D721Med (cell line): Measurements from ENCODE around the gene SPX.

Source experiments
- DNase-seq: peaks from one replicate; pipeline ENCODE4 v3.0.0; 2011; ENCODE audit warnings: low spot score; ENCODE audit not compliant: insufficient read length
- FAIRE-seq: peaks from 2 replicates; lab custom pipeline; 2011; peaks lifted over from hg19 to GRCh38; lab: Jason Lieb, UNC
- TF ChIP-seq, protein P1 (sequence below): IDR thresholded peaks from 2 replicates; pipeline ENCODE4 v1.5.1; 2012; ENCODE audit warnings: mild to moderate bottlenecking, control low read depth; ENCODE audit not compliant: insufficient read depth; ENCODE audit errors: missing control alignments

Gene SPX

DNA sequence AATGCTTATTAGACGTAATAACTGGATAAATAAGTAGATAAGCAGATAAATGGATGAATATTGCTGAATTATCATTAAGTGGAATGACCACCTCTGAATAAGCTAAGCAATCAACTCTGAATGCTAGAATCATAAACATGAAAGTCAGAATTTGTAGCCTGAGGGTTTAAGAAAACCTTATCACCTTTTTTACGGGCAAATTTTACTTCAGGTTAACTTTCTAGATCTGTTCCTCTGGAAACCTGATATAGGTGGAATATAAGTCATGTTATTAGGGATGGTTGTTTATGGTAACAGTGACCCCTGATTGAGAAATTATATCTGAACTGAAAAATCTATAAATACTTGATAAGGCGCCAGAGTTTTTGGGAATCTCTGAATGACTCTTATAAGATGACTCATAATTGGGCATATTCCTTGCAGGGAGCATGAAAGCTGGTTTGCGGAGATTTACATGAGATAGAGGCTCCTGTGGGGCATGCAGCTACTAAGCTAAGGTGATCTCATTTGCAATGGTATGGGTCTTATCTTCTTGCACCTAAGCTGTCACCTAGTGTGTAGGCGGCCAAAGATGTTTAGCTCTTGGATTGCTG lies 12.1 kb downstream of the SPX start:
- no peak for DNase-seq
- TF ChIP-seq, protein P1, sequence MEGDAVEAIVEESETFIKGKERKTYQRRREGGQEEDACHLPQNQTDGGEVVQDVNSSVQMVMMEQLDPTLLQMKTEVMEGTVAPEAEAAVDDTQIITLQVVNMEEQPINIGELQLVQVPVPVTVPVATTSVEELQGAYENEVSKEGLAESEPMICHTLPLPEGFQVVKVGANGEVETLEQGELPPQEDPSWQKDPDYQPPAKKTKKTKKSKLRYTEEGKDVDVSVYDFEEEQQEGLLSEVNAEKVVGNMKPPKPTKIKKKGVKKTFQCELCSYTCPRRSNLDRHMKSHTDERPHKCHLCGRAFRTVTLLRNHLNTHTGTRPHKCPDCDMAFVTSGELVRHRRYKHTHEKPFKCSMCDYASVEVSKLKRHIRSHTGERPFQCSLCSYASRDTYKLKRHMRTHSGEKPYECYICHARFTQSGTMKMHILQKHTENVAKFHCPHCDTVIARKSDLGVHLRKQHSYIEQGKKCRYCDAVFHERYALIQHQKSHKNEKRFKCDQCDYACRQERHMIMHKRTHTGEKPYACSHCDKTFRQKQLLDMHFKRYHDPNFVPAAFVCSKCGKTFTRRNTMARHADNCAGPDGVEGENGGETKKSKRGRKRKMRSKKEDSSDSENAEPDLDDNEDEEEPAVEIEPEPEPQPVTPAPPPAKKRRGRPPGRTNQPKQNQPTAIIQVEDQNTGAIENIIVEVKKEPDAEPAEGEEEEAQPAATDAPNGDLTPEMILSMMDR = no peak
- FAIRE-seq = no peak

DNA sequence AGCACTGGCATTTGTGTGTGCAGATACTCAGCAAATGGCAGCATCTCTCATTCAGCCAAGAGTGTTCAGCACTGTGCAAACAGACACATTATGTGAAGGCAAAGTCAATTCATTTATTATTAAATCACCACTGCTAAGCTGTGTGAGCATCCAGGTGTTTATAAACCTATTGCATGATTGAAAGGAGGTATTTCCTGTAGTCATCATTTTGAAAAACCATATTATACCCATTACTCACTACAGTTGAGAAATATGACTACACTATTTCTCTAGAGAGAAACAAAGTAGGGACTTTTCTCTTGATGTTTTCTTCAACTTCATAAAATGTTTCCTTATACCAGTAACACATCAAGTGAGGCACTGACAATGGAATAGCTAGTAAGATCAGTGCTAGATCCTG lies 13.7 kb downstream of the SPX start:
- FAIRE-seq (no peak), DNase-seq (no peak)
- TF ChIP-seq, protein P1 = no peak

DNA sequence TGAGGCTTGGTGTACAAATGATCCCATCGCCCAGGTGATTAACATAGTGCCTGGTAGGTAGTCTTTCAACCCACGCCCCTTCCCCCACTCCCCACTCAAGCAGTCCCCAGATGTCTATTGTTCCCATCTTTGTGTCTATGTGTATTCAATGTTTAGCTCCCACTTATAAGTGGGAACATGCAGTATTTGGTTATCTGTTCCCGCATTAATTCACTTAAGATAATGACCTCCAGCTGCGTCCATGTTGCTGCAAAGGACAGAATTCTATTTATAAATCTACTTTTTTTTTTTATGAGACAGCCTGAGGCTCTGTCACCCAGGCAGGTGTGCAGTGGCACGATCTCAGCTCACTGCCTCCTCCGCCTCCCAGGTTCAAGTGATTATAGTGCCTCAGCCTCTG lies 15.7 kb downstream of the SPX start:
- no peak for FAIRE-seq
- TF ChIP-seq, protein P1 = no peak
- DNase-seq = no peak

DNA sequence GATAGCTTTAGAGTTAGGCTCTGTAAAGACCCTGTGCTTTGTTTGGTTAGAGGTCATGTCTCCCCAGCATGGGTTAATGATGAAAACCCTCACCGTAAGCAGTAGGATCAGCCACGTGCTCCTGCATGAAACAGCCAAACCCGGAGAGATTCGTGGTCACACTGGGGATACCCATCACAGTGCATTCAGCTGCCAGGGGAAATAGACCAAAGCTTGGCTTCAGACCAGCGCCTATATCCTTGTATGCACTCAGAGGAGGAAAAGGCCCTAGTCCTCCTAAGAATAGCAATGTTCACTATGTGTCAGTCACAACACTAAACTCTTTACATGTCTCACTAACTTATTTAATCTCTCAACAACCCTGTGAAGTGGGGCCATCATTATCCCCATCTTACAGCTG lies 16.3 kb downstream of the SPX start:
- no peak for FAIRE-seq
- no peak for DNase-seq
- TF ChIP-seq, protein P1 = no peak

DNA sequence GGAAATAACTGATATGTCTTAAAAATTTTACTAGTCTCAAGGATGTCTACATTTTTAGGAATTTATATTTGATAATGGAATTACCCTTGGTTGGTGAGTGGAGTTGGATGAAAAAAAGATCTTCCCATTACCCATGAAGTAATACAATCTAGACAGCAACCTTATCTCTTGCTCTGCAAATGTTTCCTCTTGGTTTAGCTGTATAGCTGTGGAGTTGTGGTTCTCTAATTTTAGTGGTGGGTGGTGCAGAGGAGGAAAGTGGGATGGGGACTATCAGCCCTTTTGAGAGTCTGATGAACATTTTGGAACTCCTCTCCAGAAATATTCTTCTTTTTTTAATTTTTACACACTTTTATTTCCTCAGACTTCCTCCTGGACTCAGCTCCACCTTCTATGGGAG lies 17.1 kb downstream of the SPX start:
- TF ChIP-seq, protein P1 = no peak
- DNase-seq (no peak), FAIRE-seq (no peak)

DNA sequence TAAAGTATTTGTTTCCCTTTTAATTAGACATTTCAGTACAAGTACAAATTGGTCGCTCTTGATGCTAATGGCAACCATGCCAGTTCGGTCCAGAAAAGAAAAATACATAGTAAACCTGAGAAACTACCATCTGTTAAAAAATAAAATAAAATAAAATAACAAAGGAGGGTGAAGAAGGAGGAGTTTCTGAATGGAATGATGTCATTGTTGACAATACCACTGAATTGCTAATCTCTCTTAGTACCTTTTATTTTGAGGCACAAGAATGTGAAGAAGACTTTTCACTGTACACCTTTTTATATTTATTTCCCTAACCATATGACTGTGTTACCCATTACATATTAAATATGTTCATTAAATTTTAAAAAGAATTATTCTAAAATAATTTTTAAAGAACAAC lies 19.5 kb downstream of the SPX start:
- DNase-seq (no peak), FAIRE-seq (no peak)
- TF ChIP-seq, protein P1 = no peak

DNA sequence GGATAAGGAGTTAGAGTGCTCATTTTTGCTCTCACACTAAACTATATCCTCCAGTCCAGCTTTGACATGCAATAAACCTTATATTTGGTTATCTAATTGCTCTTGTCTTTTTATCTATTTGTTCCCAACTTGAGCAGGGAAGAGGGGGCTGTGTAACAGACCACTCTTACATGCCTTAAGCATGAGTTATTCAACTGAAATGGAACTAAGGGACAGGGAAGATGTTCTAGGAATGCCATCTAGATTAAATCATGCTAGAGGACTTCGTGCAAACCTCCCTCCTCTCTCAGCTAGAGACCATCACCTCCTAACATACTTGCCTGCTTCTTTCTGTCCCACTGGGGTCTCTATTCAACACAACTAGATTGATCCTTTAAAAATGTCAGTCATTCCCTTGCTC lies 20.6 kb downstream of the SPX start:
- DNase-seq = no peak
- TF ChIP-seq, protein P1 = no peak

More for the DNA sequence above, 20.6 kb downstream of the SPX start:
- no peak for FAIRE-seq
